IMR-90 (cell line): ENCODE measurements around the gene CCL27. TPM values are rescaled to one million over a fixed set of nuclear protein-coding genes. Genes with fewer than 3 reads are reported as not detected.

Experiments used
- ATAC-seq: fragments of 200-7000 bp; cut with Tn5 transposase; 2 replicates; pipeline ENCODE4 v1.9.1; 2020; ENCODE audit warnings: low read depth, mild to moderate bottlenecking, moderate library complexity
- BruUV-seq: library from RNA; stranded (reverse); fragments of 400-500 nt; replicated peaks from 2 replicates; lab custom pipeline; 2021; lab: Mats Ljungman, UMichigan
- CTCF ChIA-PET: fragments of 300-600 bp; formaldehyde crosslinking; extraction: SDS; loops from one replicate; lab custom pipeline; 2021; ENCODE audit warnings: antibody characterized with exemption; lab: Yijun Ruan, JAX
- POLR2A ChIA-PET: fragments of 300-600 bp; sonication (Branson Sonifier 250); formaldehyde crosslinking; loops from one replicate; lab custom pipeline; 2022; ENCODE audit warnings: antibody characterized with exemption; ENCODE audit not compliant: unreplicated experiment; lab: Charles Lee
- DNase-seq: peaks from one replicate; pipeline ENCODE4 v3.0.0; 2013
- H2AFZ ChIP-seq: replicated peaks from 2 replicates; pipeline ENCODE3; 2013; ENCODE audit warnings: low read length, mild to moderate bottlenecking; ENCODE audit not compliant: poor library complexity
- H2AK5ac ChIP-seq: 2 replicates; pipeline ENCODE4 v1.6.1; 2013; ENCODE audit warnings: low read depth, low read length, inconsistent platforms
- H2AK9ac ChIP-seq: replicated peaks from 2 replicates; pipeline ENCODE3; 2013; ENCODE audit warnings: mild to moderate bottlenecking, low read depth, low read length, moderate library complexity; ENCODE audit not compliant: poor library complexity
- H2BK120ac ChIP-seq: 2 replicates; pipeline ENCODE4 v1.6.1; 2013; ENCODE audit warnings: low read depth, low read length, inconsistent platforms
- H2BK15ac ChIP-seq: 3 replicates; pipeline ENCODE4 v1.6.1; 2013; ENCODE audit warnings: low read depth, low read length, inconsistent platforms
- H2BK20ac ChIP-seq: 2 replicates; pipeline ENCODE4 v1.6.1; 2013; ENCODE audit warnings: low read depth, mild to moderate bottlenecking, inconsistent platforms, low read length, moderate library complexity
- H2BK5ac ChIP-seq: 2 replicates; pipeline ENCODE4 v1.6.1; 2013; ENCODE audit warnings: mild to moderate bottlenecking, low read depth, low read length, inconsistent platforms; ENCODE audit not compliant: poor library complexity, severe bottlenecking
- H3K14ac ChIP-seq: replicated peaks from 2 replicates; pipeline ENCODE4 v1.6.1; 2013; ENCODE audit warnings: low read depth, low read length, inconsistent platforms
- H3K18ac ChIP-seq: 2 replicates; pipeline ENCODE4 v1.6.1; 2013; ENCODE audit warnings: low read depth, low read length, control low read depth
- H3K23ac ChIP-seq: 2 replicates; pipeline ENCODE4 v1.6.1; 2013; ENCODE audit warnings: low read depth, low read length, inconsistent platforms
- H3K27ac ChIP-seq: 2 replicates; pipeline ENCODE4 v1.5.1; 2013; ENCODE audit warnings: mild to moderate bottlenecking, control low read depth, low read length; ENCODE audit not compliant: insufficient read depth
- H3K27me3 ChIP-seq: 2 replicates; pipeline ENCODE4 v1.6.1; 2013; ENCODE audit warnings: low read length; ENCODE audit not compliant: control insufficient read depth, insufficient read depth
- H3K36me3 ChIP-seq: 2 replicates; pipeline ENCODE4 v1.6.1; 2013; ENCODE audit warnings: low read length, mixed read lengths; ENCODE audit not compliant: control insufficient read depth, insufficient read depth
- H3K4ac ChIP-seq: 2 replicates; pipeline ENCODE4 v1.6.1; 2013; ENCODE audit warnings: low read depth, low read length, inconsistent platforms
- H3K4me1 ChIP-seq: 2 replicates; pipeline ENCODE4 v1.6.1; 2013; ENCODE audit warnings: low read length, mixed read lengths; ENCODE audit not compliant: control insufficient read depth, insufficient read depth
- H3K4me2 ChIP-seq: 2 replicates; pipeline ENCODE4 v1.6.1; 2013; ENCODE audit warnings: low read depth, mild to moderate bottlenecking, control low read depth, low read length, moderate library complexity
- H3K4me3 ChIP-seq: 2 replicates; pipeline ENCODE4 v1.5.1; 2013; ENCODE audit warnings: low read depth, mild to moderate bottlenecking, control low read depth, low read length, moderate library complexity; ENCODE audit not compliant: insufficient read depth
- H3K56ac ChIP-seq: 2 replicates; pipeline ENCODE4 v1.6.1; 2013; ENCODE audit warnings: low read length, inconsistent platforms; ENCODE audit not compliant: insufficient read depth; ENCODE audit errors: extremely low read depth
- H3K79me1 ChIP-seq, 2 experiments: 2 replicates each; pipeline ENCODE4 v1.6.1; 2013; ENCODE audit warnings: low read length in 2 of 2, inconsistent platforms in 1 of 2, low read depth in 1 of 2
- H3K9ac ChIP-seq: 2 replicates; pipeline ENCODE4 v1.6.1; 2013; ENCODE audit warnings: low read depth, low read length, control low read depth
- H3K9me1 ChIP-seq: 2 replicates; pipeline ENCODE4 v1.6.1; 2013; ENCODE audit warnings: low read length, inconsistent platforms; ENCODE audit not compliant: insufficient read depth
- H3K9me3 ChIP-seq: 2 replicates; pipeline ENCODE4 v1.6.1; 2013; ENCODE audit warnings: low read length; ENCODE audit not compliant: control insufficient read depth, insufficient read depth
- H4K20me1 ChIP-seq: 2 replicates; pipeline ENCODE4 v1.6.1; 2013; ENCODE audit warnings: low read length, inconsistent platforms; ENCODE audit not compliant: insufficient read depth
- H4K5ac ChIP-seq: 2 replicates; pipeline ENCODE4 v1.6.1; 2013; ENCODE audit warnings: mild to moderate bottlenecking, low read depth, low read length, control low read depth
- H4K8ac ChIP-seq, 2 experiments: 2 replicates each; pipeline ENCODE4 v1.6.1; 2013; ENCODE audit warnings: low read depth in 2 of 2, low read length in 2 of 2, control low read depth in 1 of 2, inconsistent platforms in 1 of 2
- H4K91ac ChIP-seq: 2 replicates; pipeline ENCODE4 v1.6.1; 2013; ENCODE audit warnings: low read depth, low read length, inconsistent platforms; ENCODE audit not compliant: insufficient read depth
- BHLHE40 ChIP-seq: fragments of 150-350 bp; IDR thresholded peaks from 2 replicates; pipeline ENCODE4 v1.6.1; 2016; ENCODE audit warnings: mild to moderate bottlenecking, low read depth, low read length
- CEBPB ChIP-seq: IDR thresholded peaks from 2 replicates; pipeline ENCODE4 v1.6.1; 2012; ENCODE audit warnings: low read depth, low read length, improper control_type of control experiment
- CHD1 ChIP-seq: IDR thresholded peaks from 2 replicates; pipeline ENCODE4 v1.6.1; 2012; ENCODE audit warnings: low read depth, low read length, improper control_type of control experiment
- CTCF ChIP-seq: conservative IDR thresholded peaks from 2 replicates; pipeline ENCODE4 v1.5.1; 2012; ENCODE audit warnings: mild to moderate bottlenecking, low read depth, low read length, improper control_type of control experiment
- MAFK ChIP-seq: IDR thresholded peaks from 2 replicates; pipeline ENCODE4 v1.6.1; 2012; ENCODE audit warnings: low read depth, low read length, improper control_type of control experiment
- MAZ ChIP-seq: IDR thresholded peaks from 2 replicates; pipeline ENCODE4 v1.6.1; 2012; ENCODE audit warnings: low read depth, mild to moderate bottlenecking, low read length, improper control_type of control experiment, moderate library complexity, borderline replicate concordance
- MXI1 ChIP-seq: IDR thresholded peaks from 2 replicates; pipeline ENCODE4 v1.6.1; 2012; ENCODE audit warnings: low read depth, mild to moderate bottlenecking, low read length, moderate library complexity, borderline replicate concordance
- NFE2L2 ChIP-seq: fragments of 150-350 bp; IDR thresholded peaks from 2 replicates; pipeline ENCODE4 v1.6.1; 2016; ENCODE audit warnings: low read depth, mild to moderate bottlenecking, low read length
- POLR2A ChIP-seq: IDR thresholded peaks from 2 replicates; pipeline ENCODE4 v1.6.1; 2012; ENCODE audit warnings: mild to moderate bottlenecking, low read depth, low read length
- RFX5 ChIP-seq: IDR thresholded peaks from 2 replicates; pipeline ENCODE4 v1.8.0; 2012; ENCODE audit warnings: low read depth, mild to moderate bottlenecking, low read length, moderate library complexity
- WGBS, 2 experiments: methylation state at CpG; one replicate each; pipeline versions ENCODE4 v1.1.5 to v1.1.7; 2013; ENCODE audit warnings: missing lambda C conversion rate in 2 of 2; ENCODE audit not compliant: insufficient read length in 1 of 2; ENCODE audit errors: extremely low coverage in 2 of 2; 5-methylcytosine and 5-hydroxymethylcytosine counted together
- dilution Hi-C: fragments of 300-500 bp; cut with HindIII; formaldehyde crosslinking; loops from one replicate; pipeline ENCODE4 v1.14.3; 2018; ENCODE audit warnings: low sequenced_read_pairs; ENCODE audit not compliant: unreplicated experiment
- in situ Hi-C: fragments of 300-500 bp; cut with MboI; formaldehyde crosslinking; loops from 3 replicates; pipeline ENCODE4 v1.14.3; 2019; ENCODE audit warnings: low sequenced_read_pairs, inconsistent platforms, mixed read lengths
- intact Hi-C: fragments of 100-400 bp; cut with micrococcal nuclease; formaldehyde crosslinking; loops from 2 replicates; pipeline ENCODE4 v1.10.0; 2022
- polyA plus RNA-seq, 3 experiments: library from polyadenylated mRNA; depleted of rRNA; stranded (reverse); fragments of >200 nt; gene quantifications; 2 replicates each; pipeline ENCODE4 v1.2.3, GENCODE V29; 2012; ENCODE audit warnings: low replicate concordance in 1 of 3
- total RNA-seq: library from RNA; depleted of rRNA; stranded (reverse); fragments of >200 nt; gene quantifications from 2 replicates; pipeline ENCODE4 v1.2.3, GENCODE V29; 2012
- TF ChIP-seq, protein P1 (sequence below): fragments of 150-350 bp; IDR thresholded peaks from 2 replicates; pipeline ENCODE4 v1.6.1; 2016; ENCODE audit warnings: low read depth, mild to moderate bottlenecking, low read length, moderate library complexity, borderline replicate concordance
- TF ChIP-seq, protein P2 (sequence below): fragments of 150-350 bp; IDR thresholded peaks from 2 replicates; pipeline ENCODE4 v1.6.1; 2017; ENCODE audit warnings: mild to moderate bottlenecking, antibody characterized with exemption, low read length, low read depth

CCL27 gene
- total and polyA plus RNA-seq, 2 of the 4 experiments (the other 2 are of a cell fraction): 0.18 to 0.26 TPM

DNA sequence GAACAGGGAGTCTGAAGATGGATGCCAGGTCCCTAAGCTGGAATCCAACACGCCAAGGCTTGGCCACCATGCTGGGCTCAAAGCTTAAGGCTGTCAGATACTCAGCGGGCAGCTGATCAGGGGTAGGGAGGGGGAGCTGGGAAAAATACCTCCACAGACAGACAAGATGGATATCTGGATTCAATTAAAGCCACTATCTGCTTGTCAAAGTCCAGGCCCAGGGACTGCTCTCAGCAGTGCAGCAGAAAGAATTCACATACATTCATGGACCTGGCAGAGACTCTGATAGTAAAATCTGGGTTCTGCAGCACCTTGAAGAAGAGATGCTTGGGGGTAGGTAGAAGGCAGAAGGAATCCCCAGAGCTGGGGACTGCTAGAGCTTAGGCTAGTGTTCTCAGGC lies 47.3 kb downstream of the CCL27 start:
- Histone ChIP-seq H2BK15ac (no peak overlapping the region), H3K4me1 (peaks cover 10% of the 10 kb centered on the region), H2AK9ac (no peak overlapping the region), H3K4me3 (no peak overlapping the region), H2BK20ac (no peak overlapping the region), H3K9me1 (peaks cover 18% of the 10 kb centered on the region), H3K9ac (no peak overlapping the region), H2AK5ac (no peak overlapping the region), H3K27me3 (no peaks in the 10 kb centered on the region), H4K8ac (no peak overlapping the region), H3K36me3 (peaks cover 25% of the 10 kb centered on the region), H3K4me2 (no peak overlapping the region), H3K27ac (no peak overlapping the region), H3K79me1 (peaks cover 16 to 32% of the 10 kb centered on the region in 2 experiments), H2AFZ (no peak overlapping the region), H3K56ac (no peak overlapping the region), H4K20me1 (no peaks in the 10 kb centered on the region), H4K5ac (no peak overlapping the region), H2BK120ac (no peak overlapping the region), H3K18ac (no peak overlapping the region), H3K14ac (no peak overlapping the region), H3K4ac (no peak overlapping the region), H4K91ac (no peak overlapping the region), H3K9me3 (no peaks in the 10 kb centered on the region), H2BK5ac (no peak overlapping the region), H3K23ac (no peak overlapping the region)
- TF ChIP-seq CTCF (no peak), NFE2L2 (no peak), MAFK (no peak), MAZ (no peak), MXI1 (no peak), POLR2A (no peak), BHLHE40 (no peak), CEBPB (no peak), RFX5 (no peak), CHD1 (no peak)
- TF ChIP-seq, protein P1, sequence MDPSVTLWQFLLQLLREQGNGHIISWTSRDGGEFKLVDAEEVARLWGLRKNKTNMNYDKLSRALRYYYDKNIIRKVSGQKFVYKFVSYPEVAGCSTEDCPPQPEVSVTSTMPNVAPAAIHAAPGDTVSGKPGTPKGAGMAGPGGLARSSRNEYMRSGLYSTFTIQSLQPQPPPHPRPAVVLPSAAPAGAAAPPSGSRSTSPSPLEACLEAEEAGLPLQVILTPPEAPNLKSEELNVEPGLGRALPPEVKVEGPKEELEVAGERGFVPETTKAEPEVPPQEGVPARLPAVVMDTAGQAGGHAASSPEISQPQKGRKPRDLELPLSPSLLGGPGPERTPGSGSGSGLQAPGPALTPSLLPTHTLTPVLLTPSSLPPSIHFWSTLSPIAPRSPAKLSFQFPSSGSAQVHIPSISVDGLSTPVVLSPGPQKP: no peak
- TF ChIP-seq, protein P2, sequence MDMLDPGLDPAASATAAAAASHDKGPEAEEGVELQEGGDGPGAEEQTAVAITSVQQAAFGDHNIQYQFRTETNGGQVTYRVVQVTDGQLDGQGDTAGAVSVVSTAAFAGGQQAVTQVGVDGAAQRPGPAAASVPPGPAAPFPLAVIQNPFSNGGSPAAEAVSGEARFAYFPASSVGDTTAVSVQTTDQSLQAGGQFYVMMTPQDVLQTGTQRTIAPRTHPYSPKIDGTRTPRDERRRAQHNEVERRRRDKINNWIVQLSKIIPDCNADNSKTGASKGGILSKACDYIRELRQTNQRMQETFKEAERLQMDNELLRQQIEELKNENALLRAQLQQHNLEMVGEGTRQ: no peak
- in situ Hi-C loops (no loop called here), dilution Hi-C loops (no loop called here), intact Hi-C loops (no loop called here)
- CTCF ChIA-PET: no interaction called here
- no CpG with 5 or more reads among the region's 2 CpGs for WGBS, 2 experiments
- no TSS peak for BruUV-seq
- ATAC-seq (no peak), DNase-seq (no peak)
- POLR2A ChIA-PET: no interaction called here
